HFF-Myc (cell line): ENCODE results near the gene BLID.

Experiments
- DNase-seq: peaks from one replicate; pipeline ENCODE4 v3.0.0-alpha.2; 2011; ENCODE audit warnings: low read depth; ENCODE audit errors: extremely low read depth
- H3K4me3 ChIP-seq: replicated peaks from 2 replicates; pipeline ENCODE4 v1.5.1; 2011; ENCODE audit warnings: low read depth, mild to moderate bottlenecking, control low read depth, low read length
- CTCF ChIP-seq: IDR thresholded peaks from 2 replicates; pipeline ENCODE4 v1.5.1; 2012; ENCODE audit warnings: mild to moderate bottlenecking, low read depth, low read length, control low read depth; ENCODE audit errors: missing control alignments

BLID gene

GRCh38 chr11:122096272-122097112, 19.5 kb downstream of the BLID start:
- no peak for TF ChIP-seq CTCF
- no peak for DNase-seq
- peak overlapping the region; percentile 59 for H3K4me3 ChIP-seq

- TF ChIP-seq CTCF, result no peak
- peak overlapping the region; percentile 59 for H3K4me3 ChIP-seq
- no peak for DNase-seq
Measured at GRCh38 chr11:122095681-122096262, 20.2 kb downstream of the BLID start.

GRCh38 chr11:122094836-122095235, 21.2 kb downstream of the BLID start:
- peak overlapping the region; percentile 59 for H3K4me3 ChIP-seq
- TF ChIP-seq CTCF, result no peak
- no peak for DNase-seq

- no peak for DNase-seq
- H3K4me3 ChIP-seq, result no peak overlapping the region
- TF ChIP-seq CTCF, result no peak
Measured at GRCh38 chr11:122093731-122094275, 22.2 kb downstream of the BLID start.

GRCh38 chr11:122091835-122092234, 24.2 kb downstream of the BLID start:
- DNase-seq, result no peak
- TF ChIP-seq CTCF, result no peak
- H3K4me3 ChIP-seq, result no peak overlapping the region

- no peak overlapping the region for H3K4me3 ChIP-seq
- no peak for TF ChIP-seq CTCF
- no peak for DNase-seq
Measured at GRCh38 chr11:122089111-122089510, 26.9 kb downstream of the BLID start.
